HG03342 (cell line): Measurements from ENCODE around the gene CLDN4.
"Not testable (repeated sequence)": the region's sequence is repeated elsewhere in the genome, so short reads cannot be mapped to it uniquely, and the experiment has no call there.

Experiments used
- ATAC-seq: cut with Tn5 transposase; IDR thresholded peaks from one replicate; pipeline ENCODE4 v1.9.1; 2021; ENCODE audit warnings: mild to moderate bottlenecking, moderate library complexity; ENCODE audit not compliant: unreplicated experiment

CLDN4 gene

DNA sequence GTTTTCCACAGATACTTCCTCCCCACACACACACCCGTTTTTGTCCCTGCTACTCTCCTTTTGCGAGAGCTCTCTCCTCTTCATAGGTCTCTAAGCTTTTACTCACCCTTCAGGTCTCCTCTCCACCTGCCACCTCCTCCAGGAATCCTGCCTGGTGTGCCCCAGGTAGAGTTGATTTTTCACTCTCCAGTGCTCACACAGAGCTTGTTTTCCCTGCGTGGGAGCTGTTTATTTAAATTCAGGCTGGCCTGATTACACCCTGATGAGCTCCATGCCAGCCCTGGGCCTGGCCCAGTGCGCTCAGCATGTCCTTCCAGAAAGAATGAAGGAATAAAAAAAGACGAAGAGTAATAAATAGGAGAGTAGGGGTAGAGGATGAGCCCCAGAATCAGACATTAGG is 7.5 kb upstream of the CLDN4 start:
- no peak for ATAC-seq

DNA sequence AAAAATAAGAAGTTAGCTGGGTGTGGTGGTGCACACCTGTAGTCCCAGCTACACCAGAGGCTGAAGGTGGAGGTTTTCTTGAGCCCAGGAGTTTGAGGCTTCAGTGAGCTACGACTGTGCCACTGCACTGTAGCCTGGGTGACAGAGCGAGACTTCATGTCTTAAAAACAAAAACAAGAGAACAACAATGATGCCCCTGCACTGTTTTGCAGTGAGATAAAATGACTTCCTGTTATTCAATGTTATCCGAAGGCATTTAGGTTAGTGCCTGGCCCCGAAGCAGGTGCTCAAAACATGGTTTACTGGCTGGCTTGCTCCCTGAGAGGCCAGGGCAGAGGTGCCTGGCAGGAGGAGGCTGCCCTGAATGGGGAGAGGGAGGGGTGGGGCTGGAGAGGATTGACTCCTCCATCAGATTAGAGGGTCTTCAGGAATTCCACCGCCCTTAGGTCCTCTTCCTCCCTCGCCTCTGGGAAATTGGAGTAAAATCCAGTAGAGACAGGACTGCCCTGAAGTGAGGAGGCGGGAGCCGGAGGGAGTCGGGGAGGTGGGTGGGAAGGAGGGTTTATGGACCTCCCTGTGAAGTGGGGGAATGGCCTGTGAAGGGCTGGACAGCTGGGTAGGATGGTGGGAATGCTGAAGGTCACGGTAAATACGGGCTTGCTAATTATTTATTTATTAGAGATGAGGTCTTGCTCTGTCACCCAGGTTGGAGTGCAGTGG is 6.8 kb upstream of the CLDN4 start:
- ATAC-seq: no peak

DNA sequence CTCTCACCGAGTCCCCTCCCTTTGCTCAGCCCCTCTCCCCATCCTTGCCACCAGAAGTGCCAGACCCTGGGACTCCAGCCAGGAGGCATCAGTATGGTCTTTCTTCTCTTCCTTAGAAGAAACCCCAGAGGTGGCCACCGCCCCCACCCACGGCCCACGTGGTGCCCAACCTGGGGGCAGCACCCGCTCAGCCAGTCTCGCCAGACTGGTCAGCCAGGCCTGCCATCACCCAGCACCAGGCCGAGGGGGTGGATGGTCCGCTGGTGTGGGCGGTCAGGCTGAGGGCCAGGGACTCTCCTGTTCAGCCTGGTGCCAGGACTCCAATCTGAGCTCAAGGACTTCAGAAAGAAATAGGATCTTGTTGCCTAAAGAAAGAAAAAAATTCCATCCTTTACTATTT is 5.8 kb upstream of the CLDN4 start:
- no peak for ATAC-seq

DNA sequence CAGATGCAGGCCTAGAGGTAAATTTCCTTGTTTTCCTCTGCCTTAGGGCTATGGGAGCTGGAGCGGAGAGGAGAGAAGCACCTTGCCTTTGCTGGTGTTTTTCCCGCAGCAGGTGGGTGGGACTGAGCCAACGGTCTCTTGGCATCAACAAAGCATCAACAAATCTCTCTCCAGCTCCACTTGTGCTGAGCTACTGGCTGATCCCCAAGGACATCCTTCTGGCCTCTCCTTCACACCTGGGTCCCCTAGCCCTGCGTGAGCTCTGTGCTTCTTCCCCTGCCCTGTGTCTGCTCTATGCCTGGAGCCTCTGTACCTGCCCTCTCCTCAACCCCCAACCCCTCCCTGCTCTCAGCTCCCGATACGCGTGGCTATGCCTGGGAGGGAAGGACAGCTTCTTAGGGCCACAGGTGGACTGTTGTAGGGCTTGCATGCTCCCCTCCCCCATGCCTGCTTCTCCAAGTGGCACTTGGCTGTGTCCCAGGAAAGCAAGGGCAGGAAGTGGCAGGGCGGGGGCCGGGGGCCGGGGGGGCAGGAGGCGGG is 3.2 kb upstream of the CLDN4 start:
- ATAC-seq: no peak

DNA sequence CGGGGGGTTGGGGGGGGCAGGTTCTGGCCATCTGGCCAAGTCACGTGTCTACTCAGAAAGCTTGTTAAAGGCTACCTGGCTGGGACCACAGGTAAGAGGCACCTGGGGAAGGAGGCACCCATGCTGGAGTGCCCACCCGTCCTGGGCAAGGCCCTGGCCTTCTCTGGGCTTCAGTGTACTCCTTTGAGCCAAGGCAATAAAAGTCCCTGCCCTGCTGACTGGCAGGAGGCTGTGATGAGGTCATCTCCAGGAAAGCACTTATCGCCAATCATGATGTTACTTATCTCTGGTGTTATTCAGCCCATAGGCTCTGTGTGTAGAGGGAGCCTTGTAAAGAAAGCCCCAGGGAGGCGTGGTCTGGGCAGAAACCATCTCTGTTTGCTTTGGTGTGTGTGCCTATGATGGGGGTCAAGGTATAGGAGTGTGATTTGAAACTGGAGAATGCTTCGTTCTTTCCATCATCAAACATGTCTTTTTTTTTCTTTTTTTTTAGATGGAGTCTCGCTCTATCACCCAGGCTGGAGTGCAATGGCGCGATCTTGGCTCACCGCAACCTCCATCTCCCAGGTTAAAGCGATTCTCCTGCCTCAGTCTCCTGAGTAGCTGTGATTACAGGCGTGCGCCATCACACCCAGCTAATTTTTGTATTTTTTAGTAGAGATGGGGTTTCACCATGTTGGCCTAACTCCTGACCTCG is 2.5 kb upstream of the CLDN4 start:
- ATAC-seq: no peak

DNA sequence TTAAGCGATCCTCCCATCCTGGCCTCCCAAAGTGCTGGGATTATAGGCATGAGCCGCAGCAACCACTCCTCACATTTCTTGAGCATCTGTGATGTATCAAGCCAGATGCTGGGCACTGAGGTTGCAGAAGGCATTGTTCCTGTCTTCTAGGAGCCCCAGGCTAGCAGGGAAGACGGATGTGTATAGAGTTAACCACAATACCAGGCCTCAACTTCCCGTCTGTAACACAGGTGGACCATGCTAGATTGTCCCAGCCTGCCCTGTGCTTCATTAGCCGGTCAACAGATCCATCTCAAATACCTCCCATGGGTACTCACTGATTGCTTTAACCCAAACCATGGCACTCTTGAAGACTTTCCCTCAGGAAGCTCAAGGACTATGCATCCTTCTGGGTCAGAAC is 1.8 kb upstream of the CLDN4 start:
- ATAC-seq: no peak

DNA sequence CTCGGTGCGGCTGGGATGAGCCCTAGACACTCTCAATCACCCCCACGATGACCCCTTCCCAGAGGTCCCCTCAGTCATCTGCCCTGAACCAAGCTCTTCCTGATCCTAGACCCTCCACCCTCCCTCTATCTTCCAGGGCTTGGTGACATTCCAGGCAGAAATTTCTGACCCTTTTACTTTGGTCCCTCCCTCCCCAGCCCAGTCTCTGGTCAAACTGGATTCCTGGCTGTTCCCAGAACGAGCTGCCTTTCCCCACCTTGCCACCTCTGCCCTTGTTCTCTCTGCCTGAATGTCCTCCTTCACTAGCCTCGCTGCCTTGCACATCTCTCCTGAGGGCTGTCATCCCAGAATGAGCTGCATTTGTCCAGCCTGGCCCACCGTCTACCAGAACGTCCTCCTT is 1.3 kb upstream of the CLDN4 start:
- no peak for ATAC-seq

DNA sequence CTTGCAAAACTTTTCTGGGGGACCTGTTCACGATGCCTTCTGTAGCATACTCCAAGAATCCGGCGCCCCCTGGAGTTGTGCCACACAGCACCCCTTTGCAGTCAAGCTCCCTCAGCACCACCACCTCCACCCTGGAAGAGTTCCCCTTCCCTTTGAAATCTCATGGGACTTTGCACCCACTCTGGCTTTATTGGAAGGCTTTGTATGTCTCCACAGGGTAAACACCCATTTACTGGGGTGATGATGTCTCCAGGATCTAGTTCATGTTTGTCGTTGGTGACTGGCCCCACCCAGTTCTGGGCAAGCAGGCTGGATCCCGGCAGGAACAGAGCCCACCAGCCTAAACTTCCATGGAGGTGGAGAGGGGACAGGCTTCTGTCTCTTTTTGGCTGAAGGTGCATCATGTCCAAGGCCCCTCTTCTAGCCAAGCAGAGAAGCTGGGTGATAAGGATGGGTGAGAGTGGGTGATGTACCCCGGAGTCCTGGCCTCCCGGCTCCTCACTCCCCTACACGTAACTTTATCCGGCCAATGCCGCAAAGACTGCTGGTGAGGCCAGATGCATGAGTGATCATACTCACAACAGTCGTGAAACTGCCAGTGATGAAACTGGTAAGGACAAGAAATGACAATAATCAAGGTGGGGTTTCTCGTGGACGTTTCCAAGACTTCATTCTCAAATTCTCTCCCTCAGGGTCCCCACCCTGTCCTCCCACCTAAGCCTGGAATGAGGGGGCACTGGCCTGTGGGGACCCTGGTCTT is 695 bp upstream of the CLDN4 start:
- ATAC-seq: no peak

DNA sequence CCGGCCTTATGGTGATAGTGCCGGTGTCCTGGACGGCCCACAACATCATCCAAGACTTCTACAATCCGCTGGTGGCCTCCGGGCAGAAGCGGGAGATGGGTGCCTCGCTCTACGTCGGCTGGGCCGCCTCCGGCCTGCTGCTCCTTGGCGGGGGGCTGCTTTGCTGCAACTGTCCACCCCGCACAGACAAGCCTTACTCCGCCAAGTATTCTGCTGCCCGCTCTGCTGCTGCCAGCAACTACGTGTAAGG is 713 bp downstream of the CLDN4 start:
- no peak for ATAC-seq

DNA sequence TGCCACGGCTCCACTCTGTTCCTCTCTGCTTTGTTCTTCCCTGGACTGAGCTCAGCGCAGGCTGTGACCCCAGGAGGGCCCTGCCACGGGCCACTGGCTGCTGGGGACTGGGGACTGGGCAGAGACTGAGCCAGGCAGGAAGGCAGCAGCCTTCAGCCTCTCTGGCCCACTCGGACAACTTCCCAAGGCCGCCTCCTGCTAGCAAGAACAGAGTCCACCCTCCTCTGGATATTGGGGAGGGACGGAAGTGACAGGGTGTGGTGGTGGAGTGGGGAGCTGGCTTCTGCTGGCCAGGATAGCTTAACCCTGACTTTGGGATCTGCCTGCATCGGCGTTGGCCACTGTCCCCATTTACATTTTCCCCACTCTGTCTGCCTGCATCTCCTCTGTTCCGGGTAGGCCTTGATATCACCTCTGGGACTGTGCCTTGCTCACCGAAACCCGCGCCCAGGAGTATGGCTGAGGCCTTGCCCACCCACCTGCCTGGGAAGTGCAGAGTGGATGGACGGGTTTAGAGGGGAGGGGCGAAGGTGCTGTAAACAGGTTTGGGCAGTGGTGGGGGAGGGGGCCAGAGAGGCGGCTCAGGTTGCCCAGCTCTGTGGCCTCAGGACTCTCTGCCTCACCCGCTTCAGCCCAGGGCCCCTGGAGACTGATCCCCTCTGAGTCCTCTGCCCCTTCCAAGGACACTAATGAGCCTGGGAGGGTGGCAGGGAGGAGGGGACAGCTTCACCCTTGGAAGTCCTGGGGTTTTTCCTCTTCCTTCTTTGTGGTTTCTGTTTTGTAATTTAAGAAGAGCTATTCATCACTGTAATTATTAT is 1.2 kb downstream of the CLDN4 start:
- ATAC-seq: no peak

DNA sequence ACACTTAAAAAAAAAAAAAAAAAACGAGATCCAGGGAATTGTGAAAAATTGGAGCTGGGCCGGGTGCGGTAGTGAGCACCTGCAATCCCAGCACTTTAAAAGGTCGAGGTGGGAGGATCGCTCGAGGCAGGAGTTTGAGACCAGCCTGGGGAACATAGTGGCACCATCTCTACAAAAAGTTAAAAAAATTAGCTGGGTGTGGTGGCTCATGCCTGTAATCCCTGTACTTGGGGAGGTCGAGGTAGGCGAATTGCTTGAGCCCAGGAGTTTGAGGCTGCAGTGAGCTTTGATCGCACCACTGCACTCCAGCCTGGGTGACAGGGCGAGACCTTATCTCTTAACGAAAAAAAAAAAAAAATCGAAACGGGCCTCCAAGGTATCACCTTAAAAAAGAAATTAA is 2.0 kb downstream of the CLDN4 start:
- ATAC-seq: no peak

DNA sequence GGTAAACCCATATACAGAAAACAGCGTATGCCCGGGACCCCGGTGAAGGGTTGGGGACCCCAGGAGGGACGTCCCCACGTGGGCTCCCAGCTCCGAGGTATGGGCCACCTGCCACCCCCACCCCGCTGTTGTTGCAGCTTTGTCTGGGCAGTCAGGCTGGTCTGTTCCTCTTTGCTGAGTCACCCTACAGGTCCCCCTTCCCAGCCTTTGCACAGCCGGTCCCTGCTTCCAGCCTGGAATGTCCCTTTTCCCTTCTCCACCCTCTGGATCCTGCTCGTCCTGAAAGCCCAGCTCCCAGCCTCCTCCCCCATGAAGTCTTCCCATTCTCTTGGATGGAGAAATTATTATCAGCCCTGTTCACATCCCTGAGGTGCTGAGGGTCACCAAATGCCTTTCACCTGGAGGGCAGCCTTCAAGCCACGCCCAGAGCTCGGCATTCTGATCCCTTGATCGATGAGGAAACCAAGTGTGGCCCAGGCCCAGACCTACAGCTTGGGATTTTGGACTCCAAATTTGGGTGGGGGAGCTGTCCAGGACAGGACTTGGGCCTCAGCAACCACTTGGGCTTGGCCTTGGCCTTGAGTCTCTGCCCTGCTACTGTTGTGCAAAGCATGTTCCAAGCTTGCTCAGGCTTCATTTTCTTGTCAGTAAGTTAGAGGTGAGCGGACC is 2.6 kb downstream of the CLDN4 start:
- ATAC-seq: no peak

DNA sequence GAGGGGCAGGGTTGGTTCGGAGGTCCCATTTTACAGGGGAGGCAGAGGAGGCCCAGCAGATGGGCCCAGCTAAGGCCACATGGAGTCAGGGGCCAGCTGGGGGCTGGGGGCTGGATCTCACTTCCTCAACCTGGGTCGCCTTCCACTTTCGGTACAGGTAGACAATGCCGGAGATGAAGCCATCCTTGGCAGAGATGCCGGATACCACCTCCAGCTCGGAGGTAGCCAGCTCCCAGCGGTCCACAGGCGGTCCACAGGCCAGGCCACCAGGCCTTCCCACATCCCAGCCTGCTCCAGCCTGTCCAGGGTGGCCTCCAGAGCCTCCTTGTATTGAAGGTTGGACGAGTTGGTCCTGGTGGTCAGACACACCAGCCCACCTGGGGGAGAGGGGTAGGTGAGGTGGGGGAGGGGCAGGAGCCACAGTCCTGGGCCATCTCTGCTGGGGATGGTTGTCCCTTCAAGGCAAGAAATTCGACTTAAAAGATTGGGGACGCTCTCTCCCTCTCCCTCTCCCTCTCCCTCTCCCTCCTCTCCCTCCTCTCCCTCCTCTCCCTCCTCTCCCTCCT is 3.9 kb downstream of the CLDN4 start:
- ATAC-seq: no peak

DNA sequence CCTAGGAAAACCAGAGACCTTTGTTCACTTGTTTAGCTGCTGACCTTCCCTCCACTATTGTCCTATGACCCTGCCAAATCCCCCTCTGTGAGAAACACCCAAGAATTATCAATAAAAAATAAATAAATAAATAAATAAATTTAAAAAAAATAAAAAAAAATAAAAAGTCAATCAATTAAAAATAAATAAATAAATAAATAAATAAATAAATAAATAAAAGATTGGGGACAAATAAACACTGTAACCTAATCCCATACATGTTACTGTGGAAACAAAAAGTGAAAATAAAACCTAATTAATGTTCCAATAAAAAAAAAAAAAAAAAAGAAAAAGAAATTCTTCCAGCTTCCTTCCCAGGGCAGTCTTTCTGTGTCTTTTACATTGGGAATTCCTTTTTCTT is 6.4 kb downstream of the CLDN4 start:
- not testable (repeated sequence) for ATAC-seq

DNA sequence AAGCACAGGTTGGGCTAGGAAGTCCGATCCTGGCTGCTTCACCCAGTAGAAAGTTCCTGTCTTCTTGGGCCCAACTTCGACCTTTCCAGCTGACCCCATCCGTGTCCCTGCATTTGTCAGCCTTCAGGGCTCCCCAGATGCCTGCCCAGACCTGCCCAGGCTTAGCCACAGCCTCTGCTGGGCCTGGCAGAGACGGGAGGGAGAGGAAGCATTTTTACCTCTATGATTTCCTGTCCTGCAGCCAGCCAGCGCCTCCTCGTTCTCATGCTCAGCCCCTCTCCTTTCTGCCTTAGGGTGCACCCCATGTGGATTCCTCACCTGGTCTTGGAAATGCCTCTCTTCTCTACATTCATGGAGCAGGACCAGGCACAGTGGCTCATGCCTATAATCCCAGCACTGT is 7.8 kb downstream of the CLDN4 start:
- ATAC-seq: no peak

DNA sequence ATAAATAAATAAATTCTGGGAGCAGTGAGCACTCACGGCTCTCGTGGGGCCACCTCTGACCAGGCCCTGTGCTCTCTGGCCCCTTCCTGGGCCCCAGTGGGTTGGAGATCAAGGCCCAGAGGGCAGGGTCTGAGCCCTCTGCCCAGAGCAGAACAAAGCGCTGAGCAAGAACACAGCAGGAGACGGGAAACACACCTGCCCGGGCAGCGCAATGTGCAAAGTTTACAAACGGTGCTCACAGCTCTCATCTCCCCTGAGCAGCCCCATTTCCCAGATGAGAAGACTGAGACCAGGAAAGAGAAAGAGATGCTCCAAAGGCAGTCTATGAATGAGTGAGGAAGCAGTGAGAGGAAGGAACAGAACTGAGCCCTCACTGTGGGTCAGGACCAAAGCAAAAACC is 8.5 kb downstream of the CLDN4 start:
- ATAC-seq: no peak

DNA sequence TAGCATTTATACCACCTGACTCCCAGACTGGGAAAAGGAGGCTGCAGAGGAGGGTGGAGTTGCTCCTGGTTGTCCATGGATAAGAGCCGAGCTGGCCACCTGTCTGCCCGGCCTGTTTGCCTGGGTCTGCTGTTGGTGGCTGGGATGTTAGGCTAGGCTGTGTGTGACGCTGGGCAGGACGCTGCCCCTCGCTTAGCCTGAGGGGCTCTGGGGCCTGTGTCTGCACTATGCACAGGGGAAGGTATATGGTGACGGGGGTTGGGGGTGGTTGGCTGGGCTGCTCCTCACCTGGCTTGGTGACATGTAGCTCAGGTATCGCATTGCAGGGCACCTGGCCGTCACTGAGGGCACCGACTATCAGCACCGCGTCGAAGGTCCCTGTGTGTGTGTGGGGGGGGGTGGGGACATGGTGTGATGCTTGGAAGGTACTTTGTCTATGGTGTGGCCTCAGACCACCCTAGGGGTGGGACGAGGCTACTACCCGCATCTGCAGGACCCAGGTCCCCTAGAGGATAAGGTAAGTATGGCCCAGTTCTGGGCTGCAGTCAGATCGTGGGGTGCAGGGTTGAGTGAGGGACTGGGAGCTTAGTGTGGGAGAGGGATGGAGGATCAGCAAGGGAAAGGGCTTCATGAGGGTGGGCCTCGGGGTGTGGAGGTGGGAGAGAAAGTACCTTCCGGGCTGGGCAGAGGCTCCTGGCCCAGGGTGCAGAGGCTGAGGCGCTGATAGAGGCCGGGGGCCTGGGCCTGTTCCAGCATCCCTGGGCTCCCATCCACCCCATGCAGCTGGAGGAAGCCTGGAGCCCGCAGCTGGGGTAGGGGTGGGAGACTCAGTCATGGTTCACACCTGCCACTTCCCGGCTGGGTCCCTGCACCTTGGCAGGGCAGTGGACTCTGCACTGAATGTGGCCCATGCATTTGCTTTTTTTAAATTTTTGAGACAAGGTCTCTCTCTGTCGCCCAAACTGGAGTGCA is 9.2 kb downstream of the CLDN4 start:
- ATAC-seq: no peak

DNA sequence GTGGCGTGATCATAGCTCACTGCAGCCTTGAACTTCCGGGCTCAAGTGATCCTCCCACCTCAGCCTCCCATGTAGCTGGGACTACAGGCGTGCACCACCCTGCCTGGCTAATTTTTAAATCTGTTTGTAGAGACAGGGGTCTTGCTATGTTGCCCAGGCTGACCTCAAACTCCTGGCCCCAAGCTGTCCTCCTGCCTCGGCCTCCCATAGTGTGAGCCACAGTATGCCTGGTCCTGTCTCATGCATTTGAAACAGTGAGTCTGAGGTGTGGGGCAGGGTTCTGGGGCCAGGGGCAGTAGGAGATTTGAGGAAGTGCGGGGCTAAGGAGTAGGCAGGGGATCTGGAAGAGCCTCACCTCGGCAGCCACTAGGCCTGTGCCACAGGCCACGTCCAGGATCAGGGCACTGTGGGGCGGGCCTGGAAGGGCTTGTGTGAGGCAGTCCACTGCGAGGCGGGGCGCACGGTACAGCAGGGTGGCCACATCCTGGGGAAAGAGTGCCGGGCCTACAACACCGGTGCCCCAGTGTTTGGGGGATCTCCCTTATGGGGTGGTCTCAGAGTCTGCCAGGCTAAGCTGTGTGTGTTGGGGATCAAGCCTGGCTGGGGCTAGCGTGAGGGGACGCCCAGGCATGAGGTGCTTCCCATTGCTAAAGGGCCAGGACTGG is 10.1 kb downstream of the CLDN4 start:
- no peak for ATAC-seq

DNA sequence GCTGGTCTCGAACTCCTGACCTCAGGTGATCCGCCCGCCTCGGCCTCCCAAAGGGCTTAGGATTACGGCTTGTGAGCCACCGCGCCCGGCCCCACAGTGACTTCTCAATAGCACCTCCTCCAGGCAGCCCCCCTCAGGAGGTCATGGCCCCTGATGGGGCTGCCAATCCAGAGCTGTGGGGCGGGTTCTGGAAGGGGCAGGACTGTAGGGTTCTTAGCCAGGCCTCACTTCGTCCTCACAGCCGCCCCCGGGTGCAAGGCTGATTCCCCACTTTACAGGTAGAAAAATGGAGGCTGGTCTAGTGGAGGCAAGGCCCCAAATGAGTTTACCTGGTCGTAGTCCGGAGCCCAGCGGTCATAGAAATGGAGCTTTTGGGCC is 10.9 kb downstream of the CLDN4 start:
- ATAC-seq: no peak
